HG03460 (cell line): ENCODE measurements around the gene CATSPER3.

Source experiments
- ATAC-seq: cut with Tn5 transposase; IDR thresholded peaks from one replicate; pipeline ENCODE4 v1.9.1; 2021; ENCODE audit not compliant: unreplicated experiment

Gene CATSPER3

GRCh38 chr5:135009736-135010501 lies 42.2 kb downstream of the CATSPER3 start:
- ATAC-seq, result no peak

- no peak for ATAC-seq
Observed at GRCh38 chr5:135010502-135011354, 43.0 kb downstream of the CATSPER3 start.

- no peak for ATAC-seq
Observed at GRCh38 chr5:135011355-135012032, 43.8 kb downstream of the CATSPER3 start.

- ATAC-seq, result no peak
Observed at GRCh38 chr5:135012033-135012588, 44.4 kb downstream of the CATSPER3 start.

GRCh38 chr5:135012951-135013391 lies 45.3 kb downstream of the CATSPER3 start:
- ATAC-seq, result no peak

- no peak for ATAC-seq
Observed at GRCh38 chr5:135013445-135013844, 45.7 kb downstream of the CATSPER3 start.

GRCh38 chr5:135013947-135014570 lies 46.4 kb downstream of the CATSPER3 start:
- no peak for ATAC-seq

GRCh38 chr5:135015942-135016341 lies 48.2 kb downstream of the CATSPER3 start:
- ATAC-seq, result no peak

GRCh38 chr5:135016861-135017290 lies 49.2 kb downstream of the CATSPER3 start:
- no peak for ATAC-seq

GRCh38 chr5:135018457-135018856 lies 50.8 kb downstream of the CATSPER3 start:
- ATAC-seq, result no peak

- no peak for ATAC-seq
Observed at GRCh38 chr5:135019314-135019713, 51.6 kb downstream of the CATSPER3 start.

GRCh38 chr5:135020111-135020895 lies 52.6 kb downstream of the CATSPER3 start:
- no peak for ATAC-seq

GRCh38 chr5:135024956-135025729 lies 57.4 kb downstream of the CATSPER3 start:
- no peak for ATAC-seq

GRCh38 chr5:135025730-135026644 lies 58.3 kb downstream of the CATSPER3 start:
- ATAC-seq, result no peak

GRCh38 chr5:135026645-135027265 lies 59.0 kb downstream of the CATSPER3 start:
- no peak for ATAC-seq

- ATAC-seq, result no peak
Observed at GRCh38 chr5:135027266-135027696, 59.6 kb downstream of the CATSPER3 start.
